Activated CD4-positive, alpha-beta T cell treated with anti-CD3 and anti-CD28 coated beads, Interleukin-2, amount 50 U/mL, for 48 hours (primary cell): ENCODE results near the gene AP3D1.
A peak's percentile ranks its signal among the peaks of the same experiment; 100 is the strongest.

Experiments
- DNase-seq, 2 experiments: peaks; one replicate each; pipeline ENCODE4 v3.0.0-alpha.2; 2020

Gene AP3D1

DNA sequence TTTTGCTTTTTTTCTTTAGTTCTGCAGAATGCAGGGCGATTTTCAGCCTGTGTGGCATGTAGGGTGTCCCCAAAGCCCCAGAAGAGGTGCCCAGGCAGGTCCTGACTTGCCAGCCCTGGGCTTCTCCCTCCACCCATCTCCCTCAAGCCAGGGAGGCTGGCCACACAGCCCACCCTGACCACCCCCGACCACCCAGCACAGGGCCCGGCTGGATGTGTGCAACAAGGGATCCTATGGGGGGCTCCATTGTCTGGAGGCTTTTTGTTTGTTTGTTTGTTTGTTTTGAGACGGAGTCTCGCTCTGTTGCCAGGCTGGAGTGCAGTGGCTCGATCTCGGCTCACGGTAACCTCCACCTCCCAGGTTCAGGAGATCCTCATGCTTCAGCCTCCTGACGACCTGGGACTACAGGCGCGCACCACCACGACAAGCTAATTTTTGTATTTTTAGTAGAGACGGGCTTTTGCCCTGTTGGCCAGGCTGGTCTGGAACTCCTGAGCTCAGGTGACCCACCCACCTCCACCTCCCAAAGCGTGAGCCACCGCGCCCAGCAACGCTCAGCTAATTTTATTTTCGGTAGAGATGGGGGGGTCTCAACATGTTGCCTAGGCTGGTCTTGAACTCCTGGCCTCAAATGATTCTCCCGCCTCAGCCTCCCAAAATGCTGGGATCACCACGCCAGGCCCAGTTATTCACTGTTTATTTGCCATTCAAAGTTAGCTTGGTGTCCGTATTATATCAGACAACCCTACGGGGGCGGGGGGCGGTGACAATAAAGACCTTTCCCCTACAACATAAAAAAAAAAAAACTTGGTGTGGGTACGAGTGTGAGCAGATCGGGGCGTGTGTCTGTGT lies 92.6 kb downstream of the AP3D1 start:
- no peak for DNase-seq

DNA sequence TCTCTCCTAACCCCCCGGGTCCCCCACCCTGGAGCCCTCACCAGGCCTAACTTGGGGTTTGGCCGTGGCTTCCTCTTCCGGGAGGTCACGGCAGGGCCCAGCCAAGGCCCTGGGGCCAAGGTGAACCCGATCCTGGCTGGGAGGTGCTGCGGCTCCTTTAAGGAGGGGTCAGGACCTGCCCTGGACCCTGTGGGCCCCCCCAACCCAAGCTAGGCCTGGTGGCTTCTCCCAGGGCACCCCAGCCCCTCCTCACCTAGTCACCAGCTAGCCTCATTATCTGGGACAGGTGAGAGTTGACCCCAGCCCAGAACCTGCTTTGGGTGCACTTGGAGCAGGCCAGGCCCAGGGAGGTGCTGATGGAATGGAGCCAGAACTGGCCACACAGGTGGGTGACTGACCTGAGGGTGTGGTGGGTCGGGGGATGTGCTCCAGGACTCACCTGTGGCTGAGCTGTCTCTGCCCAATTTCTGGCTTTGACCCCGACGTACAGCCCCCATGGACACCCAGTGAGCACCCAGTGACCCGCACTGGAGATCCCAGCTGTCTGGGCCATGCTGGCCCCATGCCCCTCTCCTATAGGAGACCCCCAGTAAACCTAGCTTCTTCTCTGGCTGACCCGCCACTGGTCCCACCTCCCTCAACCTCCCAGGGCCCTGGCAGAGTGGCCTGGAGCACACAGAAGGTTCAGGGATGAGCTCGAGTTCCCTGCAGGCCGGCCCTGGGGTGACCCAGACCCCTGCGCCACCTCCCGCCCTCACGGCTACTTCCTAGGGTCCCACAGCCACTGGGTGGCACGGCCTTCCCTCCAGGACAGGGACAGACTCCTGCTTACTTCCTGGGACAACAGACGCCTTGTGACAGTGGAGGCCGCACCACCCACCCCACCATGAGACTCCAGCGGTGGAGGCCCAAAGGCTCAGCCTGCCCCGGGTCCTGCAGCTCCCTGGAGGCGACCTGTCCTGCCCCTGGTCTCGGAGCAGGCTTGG lies 93.6 kb downstream of the AP3D1 start:
- no peak for DNase-seq

DNA sequence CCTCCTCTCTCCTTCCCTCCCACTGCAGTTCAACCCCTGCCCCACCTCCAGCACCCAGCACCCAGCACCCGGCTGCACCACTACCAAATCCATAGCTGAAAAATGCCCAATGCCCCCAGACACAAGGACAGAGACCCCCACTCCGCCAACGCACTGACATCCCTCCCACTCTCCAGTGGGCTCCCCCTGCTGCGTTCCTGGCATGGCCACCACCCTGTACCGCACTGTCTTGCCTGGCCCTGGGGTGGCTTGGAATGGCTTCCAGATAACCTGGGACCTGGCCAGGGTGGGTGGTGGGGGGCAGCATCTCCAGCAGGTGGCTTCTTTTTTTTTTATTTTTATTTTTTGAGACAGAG lies 94.6 kb downstream of the AP3D1 start:
- DNase-seq = no peak

DNA sequence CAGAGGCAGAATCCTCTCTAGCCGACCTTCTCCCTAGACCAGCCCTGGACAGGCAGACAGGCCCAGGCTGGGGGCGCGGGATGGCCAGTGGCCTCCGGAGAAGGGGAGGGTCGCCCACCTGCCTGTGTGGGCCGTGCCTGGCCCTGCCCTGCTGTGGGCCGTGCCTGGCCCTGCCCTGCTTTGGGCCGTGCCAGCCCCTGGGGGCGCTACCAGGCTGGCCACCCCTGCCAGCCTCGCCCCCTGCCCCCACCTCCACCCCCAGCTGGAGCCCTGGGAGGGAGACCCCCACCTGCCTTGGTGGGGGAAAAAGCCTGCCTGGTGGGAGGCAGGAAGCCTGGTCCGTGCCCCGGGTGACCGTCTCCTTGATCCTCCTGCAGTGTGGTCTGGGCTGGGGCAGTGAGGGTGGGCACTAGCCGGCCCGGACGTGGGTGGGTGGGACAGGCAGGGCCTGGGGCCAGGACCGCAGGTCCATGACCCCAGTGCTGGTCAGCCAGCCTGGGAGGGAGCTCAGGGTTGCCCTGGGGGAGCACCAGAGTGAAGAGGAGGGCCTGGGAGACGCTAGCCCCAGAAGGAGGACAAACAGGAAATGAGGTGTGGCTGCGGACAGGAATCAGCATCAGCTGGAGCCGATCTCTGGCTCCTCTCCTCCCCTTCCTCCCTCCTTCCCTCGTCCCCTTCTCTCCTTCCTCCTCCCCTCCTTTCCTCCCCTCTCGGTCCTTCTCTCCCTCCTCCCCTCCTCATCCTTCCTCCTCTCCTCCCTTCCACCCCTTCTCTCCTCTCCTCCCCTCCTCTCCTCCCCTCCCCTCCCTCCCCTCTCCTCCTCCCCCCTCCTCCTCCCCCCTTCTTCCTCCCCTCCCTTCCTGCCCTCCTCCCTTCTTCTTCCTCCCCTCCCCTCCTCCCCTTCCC lies 95.2 kb downstream of the AP3D1 start:
- peak; percentile 48 to 55 for DNase-seq

DNA sequence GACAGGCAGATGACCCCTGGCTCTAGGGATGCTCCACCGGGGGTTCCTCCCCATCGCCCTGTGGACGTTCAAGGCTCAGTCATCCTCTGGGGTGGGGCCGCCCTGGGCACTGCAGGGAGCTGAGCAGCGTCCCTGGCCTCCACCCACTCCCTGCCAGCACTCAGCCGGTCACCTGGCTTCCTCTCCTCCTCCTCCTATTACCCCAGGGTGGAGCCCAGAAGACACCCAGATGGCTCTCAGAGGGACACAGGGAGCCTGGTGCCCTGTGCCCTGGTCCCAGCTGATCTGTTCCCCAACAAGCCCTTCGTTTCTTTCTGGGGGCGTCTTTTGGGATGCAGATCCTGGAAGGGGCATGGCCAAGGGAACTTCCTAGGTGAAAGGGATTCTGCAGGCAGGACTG lies 96.6 kb downstream of the AP3D1 start:
- DNase-seq = no peak

DNA sequence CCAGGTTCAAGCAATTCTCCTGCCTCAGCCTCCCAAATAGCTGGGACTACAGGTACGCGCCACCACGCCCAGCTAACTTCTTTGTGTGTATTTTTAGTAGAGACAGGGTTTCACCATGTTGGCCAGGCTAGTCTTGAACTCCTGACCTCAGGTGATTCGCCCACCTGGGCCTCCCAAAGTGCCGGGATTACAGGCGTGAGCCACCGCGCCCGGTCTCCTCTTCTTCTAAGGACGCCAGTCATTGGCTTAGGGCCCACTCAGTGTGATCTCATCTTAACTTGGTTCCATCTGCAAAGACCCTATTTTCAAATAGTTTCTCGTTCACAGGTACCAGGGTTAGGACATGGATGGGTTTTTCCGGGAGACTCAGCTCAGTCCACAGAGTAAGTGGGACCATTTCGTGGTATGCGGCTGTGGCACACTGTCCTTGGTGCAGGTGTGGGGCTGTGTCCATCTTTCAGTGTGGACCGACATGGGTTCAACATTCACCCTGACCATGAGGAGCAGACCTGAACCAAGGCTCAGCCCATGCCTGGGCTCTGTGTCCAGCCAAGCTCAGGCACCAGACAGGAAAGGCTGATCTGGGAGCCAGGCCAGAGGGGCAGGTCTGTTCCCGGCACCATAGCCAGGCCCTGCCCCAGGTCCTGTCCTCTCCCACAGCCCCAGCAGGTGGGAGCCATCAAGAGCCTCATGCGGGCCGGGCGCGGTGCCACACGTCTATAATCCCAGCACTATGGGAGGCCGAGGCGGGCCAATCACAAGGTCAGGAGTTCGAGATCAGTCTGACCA lies 97.6 kb downstream of the AP3D1 start:
- DNase-seq = no peak

DNA sequence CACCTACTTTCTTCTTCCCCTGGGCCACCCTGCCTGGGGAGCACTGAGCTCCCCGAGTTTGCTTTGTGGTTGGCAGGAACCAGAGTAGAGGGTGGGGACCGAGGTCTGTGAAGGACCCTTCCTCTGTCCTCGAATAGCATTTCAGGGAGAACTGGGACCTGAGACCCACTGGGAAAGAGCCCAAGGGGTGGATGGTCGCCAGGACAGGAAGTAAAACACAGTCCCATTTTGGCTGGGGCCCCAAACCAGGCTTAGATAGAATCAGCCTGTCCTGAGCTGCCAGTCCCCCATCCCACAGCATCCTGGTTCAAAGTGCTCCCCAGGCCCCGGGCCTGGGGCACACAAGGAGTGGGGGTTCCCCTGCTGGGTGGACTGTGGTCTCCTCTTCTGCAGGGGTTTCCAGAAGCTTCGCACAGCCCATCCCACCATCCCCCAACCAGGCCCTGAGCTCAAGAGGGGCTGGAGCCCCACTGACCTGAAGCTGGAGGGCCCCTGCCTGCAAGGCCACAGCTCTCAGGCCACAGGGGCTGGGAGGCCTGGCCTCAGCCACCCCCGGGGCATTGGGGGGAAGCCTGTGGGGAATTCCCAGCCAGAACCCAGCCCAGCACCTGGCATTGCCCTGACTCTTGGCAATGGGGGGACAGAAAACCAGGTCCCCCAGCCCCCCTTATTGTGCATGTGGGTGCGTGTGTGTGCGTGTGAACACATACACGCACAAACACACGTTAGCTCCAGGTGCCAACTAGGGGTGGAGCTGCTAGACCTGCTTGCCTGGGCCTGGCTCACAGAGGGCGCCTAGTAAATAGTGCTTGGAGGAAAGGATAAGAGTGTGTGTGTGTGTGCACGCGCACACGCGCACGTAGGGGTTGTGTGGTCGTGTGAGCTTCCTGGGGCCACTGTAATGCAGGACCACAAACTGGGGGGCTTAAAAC lies 99.3 kb downstream of the AP3D1 start:
- DNase-seq = peak; percentile 53 to 56

DNA sequence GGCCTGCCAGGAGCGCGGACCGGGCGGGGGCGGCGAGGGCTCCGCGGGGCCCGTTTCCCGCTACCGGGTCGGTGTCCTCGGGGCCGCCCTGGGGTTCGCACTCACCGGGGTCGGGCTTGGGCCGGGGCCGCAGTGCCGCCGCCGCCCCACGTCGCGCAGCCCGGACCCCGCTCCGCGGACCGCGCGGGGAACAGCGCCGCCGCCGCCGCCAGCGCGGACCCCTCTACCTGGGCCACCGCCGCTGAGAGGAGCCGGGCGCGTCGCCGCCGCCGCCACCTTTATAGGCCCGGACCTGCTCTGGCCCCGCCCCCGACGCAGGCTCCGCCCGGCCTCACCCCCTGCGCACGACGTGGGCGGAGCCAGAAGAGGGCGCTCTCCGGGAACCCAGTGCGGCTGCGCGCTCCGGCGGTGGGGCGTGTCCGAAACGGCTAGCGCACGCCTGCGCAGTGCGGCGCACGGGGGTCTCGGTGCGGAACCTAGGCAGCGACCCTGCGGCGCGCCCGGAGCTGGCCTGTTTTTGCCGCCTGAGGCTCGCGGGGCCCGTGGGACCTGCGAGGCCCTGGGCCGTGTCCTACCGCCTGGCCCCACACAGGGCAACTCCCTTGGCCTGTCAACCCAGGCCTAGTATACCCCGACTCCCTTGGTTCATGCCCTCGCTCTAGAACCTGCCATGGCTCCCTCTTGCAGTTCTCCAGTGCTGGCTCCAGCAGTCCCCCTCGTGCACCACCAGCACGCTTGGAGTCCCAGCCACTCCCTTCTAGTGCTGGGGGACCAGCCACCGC lies 100.2 kb downstream of the AP3D1 start, which contains the start of gene MKNK2:
TSS of gene MKNK2 (minus strand) at position 254 of the 782 bp plus-strand sequence. CDS start 393 bp downstream, outside the sequence.
- peak; percentile 92 to 94 for DNase-seq
